ENCODE results near the gene ALAD.
"Not testable (repeated sequence)": the region's sequence is repeated elsewhere in the genome, so short reads cannot be mapped to it uniquely, and the experiment has no call there.

ALAD gene

GRCh38 chr9:113398796-113399195, 2.3 kb downstream of the ALAD start:
- DNase-seq (ENCODE audit: low read depth): peak; percentile 20

- no peak for DNase-seq (ENCODE audit: low read depth)
Measured at GRCh38 chr9:113397203-113397631, 3.9 kb downstream of the ALAD start.

GRCh38 chr9:113395000-113395861, 5.9 kb downstream of the ALAD start:
- DNase-seq (ENCODE audit: low read depth): no peak

- DNase-seq (ENCODE audit: low read depth): no peak
Measured at GRCh38 chr9:113393281-113393680, 7.8 kb downstream of the ALAD start.

GRCh38 chr9:113391917-113392316, 9.2 kb downstream of the ALAD start:
- DNase-seq (ENCODE audit: low read depth): no peak

GRCh38 chr9:113390192-113390960, 10.7 kb downstream of the ALAD start:
- DNase-seq (ENCODE audit: low read depth): no peak

GRCh38 chr9:113389451-113389850, 11.6 kb downstream of the ALAD start:
- DNase-seq (ENCODE audit: low read depth): no peak

- no peak for DNase-seq (ENCODE audit: low read depth)
Measured at GRCh38 chr9:113388833-113389232, 12.3 kb downstream of the ALAD start.

GRCh38 chr9:113387560-113388230, 13.4 kb downstream of the ALAD start:
- DNase-seq (ENCODE audit: low read depth): no peak

- no peak for DNase-seq (ENCODE audit: low read depth)
Measured at GRCh38 chr9:113386571-113387393, 14.3 kb downstream of the ALAD start.

GRCh38 chr9:113381909-113382411, 19.1 kb downstream of the ALAD start:
- no peak for DNase-seq (ENCODE audit: low read depth)

- DNase-seq (ENCODE audit: low read depth): not testable (repeated sequence)
Measured at GRCh38 chr9:113381441-113381840, 19.6 kb downstream of the ALAD start.

GRCh38 chr9:113380869-113381378, 20.2 kb downstream of the ALAD start:
- no peak for DNase-seq (ENCODE audit: low read depth)

GRCh38 chr9:113379829-113380210, 21.3 kb downstream of the ALAD start:
- DNase-seq (ENCODE audit: low read depth): not testable (repeated sequence)

- peak; percentile 22 for DNase-seq (ENCODE audit: low read depth)
Measured at GRCh38 chr9:113379094-113379828, 21.8 kb downstream of the ALAD start.

GRCh38 chr9:113376634-113377567, 24.2 kb downstream of the ALAD start, which contains the start of gene HDHD3:
HDHD3 (minus strand) TSS chr9:113376986; CDS start chr9:113374354, 2,632 bp downstream.
- DNase-seq (ENCODE audit: low read depth): peak; percentile 72

- peak; percentile 54 for DNase-seq (ENCODE audit: low read depth)
Measured at GRCh38 chr9:113375057-113376023, 25.7 kb downstream of the ALAD start.

All from amniotic epithelial cell (primary cell).